ENCODE results near the gene CCDC195. TPM values are rescaled to one million over a fixed set of nuclear protein-coding genes. Genes with fewer than 3 reads are reported as not detected.

The CCDC195 gene
- total RNA-seq, 2 experiments from 2014 or later: not detected

GRCh38 chr2:224751996-224752698 lies 36.0 kb upstream of the CCDC195 start:
- H3K27ac Mint-ChIP-seq: no peak overlapping the region
- TF ChIP-seq, protein P1, sequence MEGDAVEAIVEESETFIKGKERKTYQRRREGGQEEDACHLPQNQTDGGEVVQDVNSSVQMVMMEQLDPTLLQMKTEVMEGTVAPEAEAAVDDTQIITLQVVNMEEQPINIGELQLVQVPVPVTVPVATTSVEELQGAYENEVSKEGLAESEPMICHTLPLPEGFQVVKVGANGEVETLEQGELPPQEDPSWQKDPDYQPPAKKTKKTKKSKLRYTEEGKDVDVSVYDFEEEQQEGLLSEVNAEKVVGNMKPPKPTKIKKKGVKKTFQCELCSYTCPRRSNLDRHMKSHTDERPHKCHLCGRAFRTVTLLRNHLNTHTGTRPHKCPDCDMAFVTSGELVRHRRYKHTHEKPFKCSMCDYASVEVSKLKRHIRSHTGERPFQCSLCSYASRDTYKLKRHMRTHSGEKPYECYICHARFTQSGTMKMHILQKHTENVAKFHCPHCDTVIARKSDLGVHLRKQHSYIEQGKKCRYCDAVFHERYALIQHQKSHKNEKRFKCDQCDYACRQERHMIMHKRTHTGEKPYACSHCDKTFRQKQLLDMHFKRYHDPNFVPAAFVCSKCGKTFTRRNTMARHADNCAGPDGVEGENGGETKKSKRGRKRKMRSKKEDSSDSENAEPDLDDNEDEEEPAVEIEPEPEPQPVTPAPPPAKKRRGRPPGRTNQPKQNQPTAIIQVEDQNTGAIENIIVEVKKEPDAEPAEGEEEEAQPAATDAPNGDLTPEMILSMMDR (IDR thresholded peaks at IDR 0.05): no peak
- DNase-seq (no peak), ATAC-seq (no peak)
- H3K4me3 Mint-ChIP-seq: no peak overlapping the region
- peaks cover 4% of the 10 kb centered on the region for H3K9me3 Mint-ChIP-seq
- H3K4me1 Mint-ChIP-seq (ENCODE audit: low read depth): no peaks in the 10 kb centered on the region
- intact Hi-C loops (cut with micrococcal nuclease): no loop called here
- ChIA-PET POLR2A (interaction anchor here (0.6 kb wide), 1 partner anchor 20 kb away, joined by 3 read pairs; no protein-coding TSS in a partner anchor), CTCF (interaction anchor here (1.3 kb wide), 1 partner anchor 26 kb away, joined by 5 read pairs; no protein-coding TSS in a partner anchor)
- H3K27me3 Mint-ChIP-seq: peaks cover 2% of the 10 kb centered on the region
- H3K36me3 Mint-ChIP-seq (ENCODE audit: low read depth): peaks cover 3% of the 10 kb centered on the region

DNA sequence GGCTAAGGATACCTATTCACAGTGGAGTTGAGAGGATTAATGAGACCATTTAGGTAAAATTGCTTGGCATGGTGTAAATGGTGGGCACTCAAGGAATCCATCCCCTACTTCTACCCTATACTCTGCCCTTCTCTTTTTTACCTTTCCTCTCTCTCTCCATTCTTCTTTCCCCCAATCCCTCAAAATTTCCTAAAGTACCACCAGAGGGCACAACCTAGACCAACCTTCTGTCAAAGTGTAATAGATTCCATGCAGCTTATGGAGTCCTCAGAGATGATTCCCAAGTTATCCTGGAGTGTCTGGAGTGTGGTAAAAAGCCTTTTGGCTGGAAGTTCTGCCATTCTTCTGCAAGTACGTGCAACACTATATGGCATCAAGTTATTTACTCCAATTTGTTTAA lies 33.0 kb upstream of the CCDC195 start:
- Mint-ChIP-seq H3K9me3 (no peaks in the 10 kb centered on the region), H3K36me3 (ENCODE audit: low read depth) (no peaks in the 10 kb centered on the region), H3K4me3 (no peak overlapping the region), H3K27me3 (peaks cover 2% of the 10 kb centered on the region), H3K4me1 (ENCODE audit: low read depth) (no peaks in the 10 kb centered on the region), H3K27ac (no peak overlapping the region)
- POLR2A ChIA-PET: no interaction called here
- CTCF ChIA-PET: no interaction called here
- no peak for DNase-seq
- TF ChIP-seq, protein P1 (IDR thresholded peaks at IDR 0.05): no peak
- intact Hi-C loops (cut with micrococcal nuclease): no loop called here
- ATAC-seq: no peak

DNA sequence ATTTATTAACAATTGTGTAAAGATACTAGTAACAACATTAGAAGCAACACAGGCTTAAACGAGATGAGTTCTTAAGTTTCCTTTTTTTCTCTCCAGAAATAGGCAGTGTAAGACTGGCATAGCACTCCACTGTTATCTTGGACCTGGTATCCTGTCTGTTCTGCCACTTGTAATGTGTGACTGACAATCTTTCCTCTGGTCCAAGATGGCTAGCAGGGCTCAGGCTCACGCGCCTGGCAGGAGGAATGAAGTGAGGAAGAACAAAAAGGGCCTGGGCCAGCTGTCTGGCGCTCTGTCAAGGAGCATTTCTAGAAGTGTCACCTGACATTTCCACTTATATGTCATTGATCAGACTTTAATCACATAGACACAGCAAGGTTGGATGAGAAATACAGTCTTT lies 31.6 kb upstream of the CCDC195 start:
- Mint-ChIP-seq H3K27me3 (peaks cover 2% of the 10 kb centered on the region), H3K9me3 (no peaks in the 10 kb centered on the region), H3K4me1 (ENCODE audit: low read depth) (no peaks in the 10 kb centered on the region), H3K36me3 (ENCODE audit: low read depth) (no peaks in the 10 kb centered on the region), H3K27ac (no peak overlapping the region), H3K4me3 (no peak overlapping the region)
- intact Hi-C loops (cut with micrococcal nuclease): no loop called here
- POLR2A ChIA-PET: no interaction called here
- CTCF ChIA-PET: no interaction called here
- no peak for DNase-seq
- TF ChIP-seq, protein P1 (IDR thresholded peaks at IDR 0.05): no peak
- ATAC-seq: no peak

GRCh38 chr2:224736227-224736626 lies 20.1 kb upstream of the CCDC195 start:
- CTCF ChIA-PET: no interaction called here
- no peak overlapping the region for H3K27ac Mint-ChIP-seq
- intact Hi-C loops (cut with micrococcal nuclease): no loop called here
- no peak for DNase-seq
- no peak overlapping the region for H3K4me3 Mint-ChIP-seq
- POLR2A ChIA-PET: no interaction called here
- peaks cover 5% of the 10 kb centered on the region for H3K36me3 Mint-ChIP-seq (ENCODE audit: low read depth)
- ATAC-seq: no peak
- TF ChIP-seq, protein P1 (IDR thresholded peaks at IDR 0.05): no peak
- peaks cover 21% of the 10 kb centered on the region for H3K9me3 Mint-ChIP-seq
- no peaks in the 10 kb centered on the region for H3K4me1 Mint-ChIP-seq (ENCODE audit: low read depth)
- H3K27me3 Mint-ChIP-seq: no peaks in the 10 kb centered on the region

DNA sequence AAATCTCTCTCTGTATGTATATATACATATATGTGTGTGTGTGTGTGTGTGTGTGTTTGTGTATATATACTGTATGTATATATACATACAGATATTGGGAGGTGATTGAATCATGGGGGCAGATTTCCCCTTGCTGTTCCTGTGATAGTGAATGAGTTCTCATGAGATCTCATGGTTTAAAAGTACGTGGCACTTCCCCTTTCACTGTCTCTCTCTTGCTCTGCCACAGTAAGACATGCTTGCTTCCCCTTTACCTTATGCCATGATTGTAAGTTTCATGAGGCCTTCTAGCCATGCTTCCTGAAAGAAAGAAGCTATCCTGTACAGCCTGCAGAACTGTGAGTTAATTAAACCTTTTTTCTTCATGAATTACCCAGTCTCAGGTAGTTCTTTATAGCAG lies 18.8 kb upstream of the CCDC195 start:
- no peaks in the 10 kb centered on the region for H3K4me1 Mint-ChIP-seq (ENCODE audit: low read depth)
- ATAC-seq: no peak
- H3K27me3 Mint-ChIP-seq: peaks cover 4% of the 10 kb centered on the region
- POLR2A ChIA-PET: no interaction called here
- no peak for DNase-seq
- TF ChIP-seq, protein P1 (IDR thresholded peaks at IDR 0.05): no peak
- H3K9me3 Mint-ChIP-seq: peaks cover 21% of the 10 kb centered on the region
- H3K36me3 Mint-ChIP-seq (ENCODE audit: low read depth): peaks cover 5% of the 10 kb centered on the region
- no peak overlapping the region for H3K27ac Mint-ChIP-seq
- intact Hi-C loops (cut with micrococcal nuclease): no loop called here
- no peak overlapping the region for H3K4me3 Mint-ChIP-seq
- CTCF ChIA-PET: no interaction called here

Data from activated CD8-positive, alpha-beta T cell treated with anti-CD3 and anti-CD28 coated beads for 36 hours (primary cell).